Measurements from ENCODE around the gene GFRA4.
"Not testable (repeated sequence)": the region's sequence is repeated elsewhere in the genome, so short reads cannot be mapped to it uniquely, and the experiment has no call there.

The GFRA4 gene

GRCh38 chr20:3652676-3653596 is 10.3 kb downstream of the GFRA4 start:
- DNase-seq, result no peak

DNA sequence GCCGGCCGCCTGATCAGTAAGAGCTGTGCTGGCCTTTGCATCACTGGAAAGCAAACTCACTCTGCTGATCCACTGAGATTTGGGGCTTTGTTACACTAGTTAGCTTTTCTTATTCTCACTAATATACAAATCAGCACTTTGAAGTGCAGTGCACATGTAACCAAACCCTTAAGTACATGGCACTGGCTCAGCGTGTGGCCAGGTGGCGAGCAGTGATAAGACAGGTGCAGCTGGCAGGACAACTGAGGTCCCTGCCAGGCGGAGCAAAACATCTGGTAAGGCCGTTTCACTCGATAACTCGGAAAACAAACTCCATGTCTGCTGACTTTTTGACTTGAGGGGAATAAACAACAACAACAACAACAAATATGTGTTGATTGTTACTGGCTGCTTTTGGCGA is 11.0 kb downstream of the GFRA4 start:
- DNase-seq, result no peak

GRCh38 chr20:3651204-3651962 is 11.8 kb downstream of the GFRA4 start:
- DNase-seq, result no peak

- no peak for DNase-seq
These were observed 14.2 kb downstream of the GFRA4 start for GRCh38 chr20:3648951-3649350.

DNA sequence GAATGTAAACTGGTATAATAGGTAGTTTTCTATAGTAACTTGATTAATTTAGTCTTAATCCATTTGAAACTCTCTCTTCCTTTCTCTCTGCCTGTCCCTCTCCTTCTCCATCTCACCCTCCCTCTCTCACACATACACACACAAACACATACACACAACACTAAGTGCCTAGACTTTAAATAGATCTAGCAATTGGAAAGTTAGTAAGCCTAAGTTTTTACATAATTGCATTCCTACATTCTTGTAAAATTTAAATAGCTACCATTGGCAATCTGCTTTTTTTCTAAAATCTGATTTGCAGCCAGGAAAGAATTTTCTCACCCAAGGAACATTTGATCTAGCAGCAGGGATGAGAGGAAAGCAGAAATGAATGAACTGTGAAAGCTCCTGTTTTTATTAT is 15.7 kb downstream of the GFRA4 start:
- no peak for DNase-seq

- no peak for DNase-seq
These were observed 16.5 kb downstream of the GFRA4 start for GRCh38 chr20:3646651-3647050.

DNA sequence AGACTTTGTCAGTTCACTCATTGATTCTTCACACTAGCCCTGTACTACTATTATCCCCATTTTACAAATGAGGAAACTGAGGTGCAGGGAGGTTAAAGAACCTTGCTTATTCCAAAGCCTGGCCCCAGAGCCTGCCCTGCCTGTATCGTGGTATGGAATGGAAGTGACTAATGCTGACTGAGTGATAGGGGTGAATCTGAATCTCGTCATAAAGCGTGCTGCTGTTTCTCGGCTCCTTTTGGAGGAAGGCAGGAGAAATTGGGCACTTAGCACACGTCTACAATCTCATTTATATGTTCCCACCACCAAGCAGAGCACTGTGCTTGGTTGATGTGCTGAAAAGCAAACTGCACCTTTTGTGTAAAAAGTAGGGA is 17.1 kb downstream of the GFRA4 start:
- DNase-seq, result no peak

DNA sequence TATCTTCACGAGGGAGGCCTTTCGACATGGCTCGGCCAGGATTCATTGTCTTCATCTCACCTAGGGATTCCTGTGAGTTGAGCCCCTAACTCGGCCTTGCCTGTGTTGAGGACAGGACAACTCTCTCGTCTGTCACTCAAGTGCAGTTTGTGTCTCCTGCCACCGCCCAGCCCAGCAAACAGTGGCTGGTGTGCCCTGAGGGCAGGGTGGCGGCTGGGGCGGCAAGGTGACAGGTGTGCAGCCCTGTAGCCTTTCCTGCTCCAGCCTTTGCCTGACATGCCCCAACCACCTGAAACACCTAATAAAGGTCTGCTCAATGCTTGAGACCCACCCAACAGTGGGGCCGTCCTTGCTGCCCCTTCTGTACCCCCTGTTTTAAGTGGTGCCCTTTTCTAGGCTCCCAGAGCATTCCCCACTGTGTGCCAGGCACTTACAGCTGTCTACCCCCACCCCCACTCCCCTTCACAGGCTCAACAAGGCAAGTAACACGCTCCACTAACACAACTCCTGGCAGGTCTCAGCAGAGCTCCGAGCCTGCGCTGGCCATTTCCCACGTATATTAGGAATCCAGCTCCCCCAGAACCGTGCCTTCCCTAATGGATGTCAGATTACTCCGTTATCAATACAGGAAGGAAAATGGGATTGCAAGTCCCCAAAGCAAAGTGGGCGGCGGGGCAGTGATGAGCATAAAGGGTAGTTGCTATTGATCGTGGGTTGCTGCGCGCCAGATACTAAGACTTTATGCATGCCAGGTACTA is 17.7 kb downstream of the GFRA4 start:
- no peak for DNase-seq

DNA sequence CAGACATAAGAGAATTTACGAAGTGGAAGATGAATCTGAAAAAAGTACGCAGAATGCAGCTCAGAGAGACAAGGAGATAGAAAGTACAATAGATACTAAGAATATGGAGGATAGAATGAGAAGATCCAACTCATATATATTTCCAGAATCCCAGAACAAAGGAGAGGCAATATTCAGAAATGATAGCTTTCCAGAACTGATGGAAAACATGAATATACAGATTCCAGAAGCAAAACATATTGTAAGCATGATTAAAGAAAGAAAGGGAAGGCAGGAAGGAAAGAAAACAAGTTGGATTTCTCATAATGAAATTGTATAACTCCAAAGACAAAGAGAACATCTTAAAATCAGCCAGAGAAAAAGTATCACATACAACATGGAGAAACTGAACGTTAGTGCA is 22.9 kb downstream of the GFRA4 start:
- DNase-seq, result no peak

GRCh38 chr20:3635346-3635745 is 27.9 kb downstream of the GFRA4 start:
- DNase-seq, result no peak

- no peak for DNase-seq
These were observed 29.2 kb downstream of the GFRA4 start for GRCh38 chr20:3633913-3634478.

DNA sequence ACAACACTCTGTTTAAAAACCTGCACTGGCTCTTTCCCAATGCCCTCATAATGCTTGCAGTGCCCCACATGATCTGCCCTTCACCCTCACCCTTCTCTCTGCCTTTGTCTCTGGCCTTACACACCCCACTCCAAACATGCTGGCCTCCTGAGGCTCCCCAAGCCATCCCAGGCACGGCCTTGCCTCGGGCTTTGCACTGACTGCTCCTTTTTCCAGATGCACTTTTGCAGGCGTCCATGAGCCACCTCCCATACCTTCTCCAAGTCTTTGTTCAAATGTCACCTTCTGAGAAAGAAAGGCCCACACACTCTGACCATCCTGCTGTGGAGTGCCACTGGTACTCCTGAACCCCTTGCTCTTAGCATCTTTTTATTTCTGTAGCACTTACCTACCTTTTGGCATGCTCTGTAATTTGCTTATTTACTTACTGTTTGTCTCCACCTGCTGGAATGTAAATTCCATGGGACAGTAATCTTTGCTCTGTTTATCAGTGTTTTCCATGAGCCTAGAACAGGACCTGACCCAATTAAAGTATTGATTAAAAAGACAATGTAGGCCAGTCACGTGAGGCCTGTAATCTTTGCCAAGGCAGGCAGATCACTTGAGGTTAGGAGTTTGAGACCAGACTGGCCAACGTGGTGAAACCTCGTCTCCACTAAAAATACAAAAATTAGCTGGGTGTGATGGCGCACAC is 30.7 kb downstream of the GFRA4 start:
- no peak for DNase-seq

DNA sequence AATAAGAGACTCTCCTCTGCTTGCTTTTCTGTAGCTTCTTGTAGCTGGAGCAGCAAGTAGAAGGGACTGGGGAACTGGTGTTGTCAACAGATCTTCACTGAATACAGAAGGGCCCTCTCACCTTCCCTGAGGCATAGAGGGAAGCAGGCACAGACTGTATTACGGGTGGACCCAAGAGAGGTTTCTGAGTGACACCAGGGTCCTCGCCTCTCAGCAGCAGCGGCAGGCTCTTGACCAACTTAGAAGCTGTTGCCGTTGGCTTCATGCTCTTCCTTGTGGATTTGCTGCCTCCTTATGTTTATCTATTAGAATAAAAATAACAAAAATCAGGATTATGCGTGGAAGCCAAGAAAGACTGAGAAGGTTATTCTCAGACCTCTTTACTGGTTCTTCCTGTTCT is 31.7 kb downstream of the GFRA4 start:
- no peak for DNase-seq

GRCh38 chr20:3630429-3630828 is 32.8 kb downstream of the GFRA4 start:
- no peak for DNase-seq

DNA sequence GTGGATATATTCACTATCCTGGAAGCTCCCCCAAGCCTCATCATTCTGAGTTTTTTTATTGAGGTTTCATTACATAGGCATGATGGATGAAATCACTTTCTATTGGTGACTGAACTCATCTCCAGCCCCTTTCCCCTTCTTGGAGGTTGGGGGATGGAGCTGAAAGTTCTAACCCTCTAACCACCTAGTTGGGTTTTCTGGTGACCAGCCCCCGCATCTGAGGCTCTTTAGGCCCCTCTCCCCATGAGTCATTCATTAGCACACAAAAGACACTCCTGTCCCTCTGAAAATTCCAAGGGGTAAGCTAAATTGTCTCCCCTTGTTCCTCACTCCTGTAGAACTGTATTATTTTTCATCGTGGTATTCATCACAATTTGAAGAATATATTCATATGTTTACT is 33.3 kb downstream of the GFRA4 start:
- DNase-seq, result no peak

- no peak for DNase-seq
These were observed 34.5 kb downstream of the GFRA4 start for GRCh38 chr20:3628502-3629314.

- no peak for DNase-seq
These were observed 35.7 kb downstream of the GFRA4 start for GRCh38 chr20:3627476-3627875.

DNA sequence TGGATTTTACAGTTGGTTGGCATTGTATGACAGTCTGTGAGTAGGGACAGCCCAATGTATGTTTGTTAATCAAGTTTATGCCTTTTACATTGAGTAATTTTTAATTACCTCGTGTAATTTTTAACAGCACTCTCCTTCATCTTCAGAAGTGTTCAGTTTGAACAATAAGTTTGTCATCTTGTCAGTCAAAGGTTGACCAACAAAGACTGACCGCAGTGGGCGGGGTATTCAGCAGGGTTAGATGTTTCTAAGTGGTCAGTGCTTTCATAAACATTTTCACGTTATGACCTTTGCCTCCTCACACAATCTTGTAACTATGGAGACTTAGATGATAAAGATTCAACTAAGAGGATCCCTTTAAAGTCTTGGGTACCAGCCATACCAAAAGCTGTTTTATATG is 40.8 kb downstream of the GFRA4 start:
- DNase-seq, result no peak

DNA sequence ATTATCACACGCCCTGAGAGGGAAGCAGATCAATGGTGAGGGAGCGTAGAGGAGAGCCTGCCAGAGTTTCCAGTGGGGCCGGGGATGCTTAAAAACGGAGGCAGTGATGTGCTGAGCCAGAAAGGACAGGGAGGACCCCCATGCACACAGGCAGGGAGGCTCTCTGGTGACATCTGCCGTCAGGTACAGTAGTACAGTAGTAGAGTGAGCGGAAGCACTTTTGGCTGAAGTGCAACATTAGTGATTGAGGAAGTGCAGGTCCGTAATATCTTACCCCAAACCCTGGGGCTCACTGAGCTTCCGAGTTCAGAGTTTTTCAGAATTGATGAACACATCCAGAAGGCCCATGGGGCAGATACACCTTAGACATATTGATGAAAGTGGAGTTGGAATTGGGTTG is 42.1 kb downstream of the GFRA4 start:
- no peak for DNase-seq

- no peak for DNase-seq
These were observed 46.9 kb downstream of the GFRA4 start for GRCh38 chr20:3616250-3616649.

DNA sequence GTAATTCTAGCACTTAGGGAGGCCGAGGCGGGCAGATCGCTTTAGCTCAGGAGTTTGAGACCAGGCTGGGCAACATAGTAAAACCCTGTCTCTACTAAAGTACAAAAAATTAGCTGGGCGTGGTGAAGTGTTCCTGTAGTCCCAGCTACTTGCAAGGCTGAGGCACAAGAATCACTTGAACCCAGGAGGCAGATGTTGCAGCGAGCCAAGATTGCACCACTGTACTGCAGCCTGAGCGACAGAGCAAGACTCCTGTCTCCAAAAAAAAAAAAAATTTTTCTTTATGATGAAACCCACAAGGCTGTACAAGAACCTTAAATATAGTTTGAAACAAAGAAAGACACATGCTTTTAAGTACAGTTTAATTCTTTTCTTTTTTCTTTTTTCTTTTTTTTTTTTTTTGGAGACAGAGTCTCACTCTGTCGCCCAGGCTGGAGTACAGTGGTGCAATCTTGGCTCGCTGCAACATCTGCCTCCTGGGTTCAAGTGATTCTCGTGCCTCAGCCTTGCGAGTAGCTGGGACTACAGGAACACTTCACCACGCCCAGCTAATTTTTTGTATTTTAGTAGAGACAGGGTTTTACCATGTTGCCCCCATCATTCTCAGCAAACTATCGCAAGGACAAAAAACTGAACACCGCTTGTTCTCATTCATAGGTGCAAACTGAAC is 47.9 kb downstream of the GFRA4 start:
- not testable (repeated sequence) for DNase-seq
